Natural killer cell (primary cell): ENCODE measurements around the gene EYS. TPM values are rescaled to one million over a fixed set of nuclear protein-coding genes. Genes with fewer than 3 reads are reported as not detected.

Experiments
- ATAC-seq, 3 donors: fragments of 150-1000 bp in 2 of 3; fragments of 200-7000 bp in 1 of 3; cut with Tn5 transposase; 1 replicate in 1 of 3; 2 replicates in 2 of 3; pipeline ENCODE4 v1.10.0; 2021; ENCODE audit warnings: mild to moderate bottlenecking in 2 of 3, moderate library complexity in 2 of 3
- DNase-seq, 2 donors: peaks; one replicate each; pipeline versions ENCODE4 v3.0.0 to v3.0.0-alpha.2; 2013 to 2021; ENCODE audit warnings: mixed read lengths in 1 of 2
- H3K27ac ChIP-seq: one replicate; pipeline ENCODE4 v1.5.1; 2013; ENCODE audit warnings: mild to moderate bottlenecking, low read length
- H3K27me3 ChIP-seq: one replicate; pipeline ENCODE4 v1.6.1; 2013; ENCODE audit warnings: low read length; ENCODE audit not compliant: control insufficient read depth, insufficient read depth
- H3K36me3 ChIP-seq: one replicate; pipeline ENCODE4 v1.6.1; 2013; ENCODE audit warnings: low read length; ENCODE audit not compliant: control insufficient read depth, insufficient read depth
- H3K4me1 ChIP-seq: one replicate; pipeline ENCODE4 v1.6.1; 2013; ENCODE audit warnings: low read length; ENCODE audit not compliant: control insufficient read depth, insufficient read depth
- H3K4me3 ChIP-seq: one replicate; pipeline ENCODE4 v1.5.1; 2013; ENCODE audit warnings: low read length
- H3K9me3 ChIP-seq: one replicate; pipeline ENCODE4 v1.6.1; 2013; ENCODE audit warnings: low read length; ENCODE audit not compliant: control insufficient read depth, insufficient read depth
- H3K27ac Mint-ChIP-seq, 2 donors: one replicate each; pipeline ENCODE4 v1.8.0; 2022; ENCODE audit warnings: mild to moderate bottlenecking in 2 of 2, mixed read lengths in 2 of 2, moderate library complexity in 1 of 2
- H3K27me3 Mint-ChIP-seq, 2 donors: one replicate each; pipeline ENCODE4 v1.8.0; 2022; ENCODE audit warnings: low read depth in 2 of 2, mixed read lengths in 2 of 2
- H3K36me3 Mint-ChIP-seq: one replicate; pipeline ENCODE4 v1.8.0; 2022; ENCODE audit warnings: mixed read lengths
- H3K4me1 Mint-ChIP-seq, 2 donors: one replicate each; pipeline ENCODE4 v1.8.0; 2022; ENCODE audit warnings: mixed read lengths in 2 of 2
- H3K4me3 Mint-ChIP-seq: one replicate; pipeline ENCODE4 v1.8.0; 2022; ENCODE audit warnings: mild to moderate bottlenecking, moderate library complexity, mixed read lengths
- H3K9me3 Mint-ChIP-seq, 2 donors: one replicate each; pipeline ENCODE4 v1.8.0; 2022; ENCODE audit warnings: mixed read lengths in 2 of 2
- WGBS: methylation state at CpG from one replicate; pipeline ENCODE4 v1.1.7; 2013; ENCODE audit warnings: missing lambda C conversion rate; ENCODE audit not compliant: insufficient coverage; 5-methylcytosine and 5-hydroxymethylcytosine counted together
- intact Hi-C: fragments of 100-400 bp; cut with micrococcal nuclease; formaldehyde crosslinking; loops from one replicate; pipeline ENCODE4 v1.14.2; 2022
- total RNA-seq, 4 donors: library from RNA; stranded (reverse); fragments of 120-200 nt in 1 of 4; gene quantifications; one replicate each; pipeline versions ENCODE4 v1.2.3 to v1.2.4, GENCODE V29; 2013 to 2022
- TF ChIP-seq, protein P1 (sequence below): fragments of 200-600 bp; IDR thresholded peaks from one replicate; pipeline ENCODE4 v1.8.0; 2022; ENCODE audit warnings: antibody characterized with exemption

The EYS gene
- total RNA-seq, 3 donors from 2014 or later (not counting 1 experiment from before 2014, with no cell fraction given) = 0.55 TPM; not detected in 2

DNA sequence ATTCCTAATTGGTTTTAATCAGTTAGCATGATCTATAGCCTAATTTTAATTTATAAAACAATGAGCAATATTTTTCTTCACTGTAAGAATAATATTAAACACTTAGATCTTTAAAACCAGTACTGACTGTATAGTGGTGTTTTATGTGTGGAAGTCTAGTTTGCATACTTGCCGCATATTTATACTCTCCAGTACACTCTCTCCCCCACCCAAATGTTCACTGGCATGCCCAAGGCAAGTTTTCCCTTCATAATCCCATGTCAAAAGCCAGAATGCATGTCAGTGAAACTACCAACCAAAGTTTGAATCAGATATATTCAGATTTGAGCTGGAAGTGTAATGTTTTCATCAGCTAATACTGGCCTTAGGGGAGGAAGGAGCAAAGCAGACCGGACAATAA lies 1565.3 kb downstream of the EYS start:
- WGBS = 43% methylated on average over 1 of the region's 2 CpGs
- Histone ChIP-seq H3K4me3 (no peak overlapping the region), H3K9me3 (peaks cover 3% of the 10 kb centered on the region), H3K4me1 (no peaks in the 10 kb centered on the region), H3K27ac (no peak overlapping the region), H3K27me3 (no peaks in the 10 kb centered on the region), H3K36me3 (no peaks in the 10 kb centered on the region)
- TF ChIP-seq, protein P1, sequence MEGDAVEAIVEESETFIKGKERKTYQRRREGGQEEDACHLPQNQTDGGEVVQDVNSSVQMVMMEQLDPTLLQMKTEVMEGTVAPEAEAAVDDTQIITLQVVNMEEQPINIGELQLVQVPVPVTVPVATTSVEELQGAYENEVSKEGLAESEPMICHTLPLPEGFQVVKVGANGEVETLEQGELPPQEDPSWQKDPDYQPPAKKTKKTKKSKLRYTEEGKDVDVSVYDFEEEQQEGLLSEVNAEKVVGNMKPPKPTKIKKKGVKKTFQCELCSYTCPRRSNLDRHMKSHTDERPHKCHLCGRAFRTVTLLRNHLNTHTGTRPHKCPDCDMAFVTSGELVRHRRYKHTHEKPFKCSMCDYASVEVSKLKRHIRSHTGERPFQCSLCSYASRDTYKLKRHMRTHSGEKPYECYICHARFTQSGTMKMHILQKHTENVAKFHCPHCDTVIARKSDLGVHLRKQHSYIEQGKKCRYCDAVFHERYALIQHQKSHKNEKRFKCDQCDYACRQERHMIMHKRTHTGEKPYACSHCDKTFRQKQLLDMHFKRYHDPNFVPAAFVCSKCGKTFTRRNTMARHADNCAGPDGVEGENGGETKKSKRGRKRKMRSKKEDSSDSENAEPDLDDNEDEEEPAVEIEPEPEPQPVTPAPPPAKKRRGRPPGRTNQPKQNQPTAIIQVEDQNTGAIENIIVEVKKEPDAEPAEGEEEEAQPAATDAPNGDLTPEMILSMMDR = no peak
- intact Hi-C loops = no loop called here
- ATAC-seq (no peak), DNase-seq (no peak)
- no peaks in the 10 kb centered on the region for H3K27me3 Mint-ChIP-seq
- H3K27ac Mint-ChIP-seq = no peak overlapping the region
- H3K4me1 Mint-ChIP-seq = no peaks in the 10 kb centered on the region
- H3K36me3 Mint-ChIP-seq = no peaks in the 10 kb centered on the region
- peaks cover 21 to 23% of the 10 kb centered on the region in 2 donors for H3K9me3 Mint-ChIP-seq
- no peak overlapping the region for H3K4me3 Mint-ChIP-seq

DNA sequence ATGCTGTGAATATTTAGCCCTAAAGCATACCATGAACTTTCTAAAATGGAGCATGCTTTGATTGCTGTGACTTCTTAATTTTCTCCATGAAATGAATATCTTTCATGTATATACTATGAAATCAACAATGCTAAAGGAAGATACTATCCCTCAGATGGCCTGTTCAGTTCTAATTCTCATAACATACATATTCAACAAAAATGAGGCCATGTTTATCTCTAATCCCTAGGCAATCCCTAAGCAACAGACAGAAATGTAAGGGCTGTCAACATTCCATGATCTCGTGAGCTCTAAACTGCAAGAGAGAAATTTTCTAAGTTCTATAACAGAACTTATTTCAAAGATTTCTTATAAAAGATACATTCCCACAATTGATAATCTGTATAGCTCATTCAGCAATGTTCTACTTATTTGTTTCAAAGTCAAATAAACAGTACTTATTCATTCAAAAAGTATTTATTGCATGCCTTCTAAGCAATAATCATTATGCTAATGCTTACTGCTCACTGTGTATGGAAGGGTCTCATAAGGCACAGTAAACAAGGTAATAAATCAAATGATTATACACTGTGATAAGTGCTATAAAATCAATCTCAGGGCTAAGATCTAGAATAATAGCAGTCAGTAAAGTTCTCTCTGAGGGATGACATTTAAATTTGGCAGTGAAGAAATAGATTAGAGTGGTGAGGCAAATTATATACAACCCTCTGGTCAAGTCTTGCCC lies 1578.6 kb downstream of the EYS start:
- ATAC-seq = no peak
- Mint-ChIP-seq H3K9me3 (peaks cover 17% of the 10 kb centered on the region in 2 donors), H3K36me3 (no peaks in the 10 kb centered on the region), H3K4me3 (no peak overlapping the region), H3K27ac (no peak overlapping the region), H3K4me1 (no peaks in the 10 kb centered on the region), H3K27me3 (no peaks in the 10 kb centered on the region)
- H3K4me3 ChIP-seq = no peak overlapping the region
- no peaks in the 10 kb centered on the region for H3K36me3 ChIP-seq
- no peak for DNase-seq
- no peak overlapping the region for H3K27ac ChIP-seq
- no peaks in the 10 kb centered on the region for H3K27me3 ChIP-seq
- no peaks in the 10 kb centered on the region for H3K4me1 ChIP-seq
- intact Hi-C loops = no loop called here
- TF ChIP-seq, protein P1 = no peak
- 100% methylated on average over 1 of the region's 1 CpG for WGBS
- peaks cover 4% of the 10 kb centered on the region for H3K9me3 ChIP-seq

DNA sequence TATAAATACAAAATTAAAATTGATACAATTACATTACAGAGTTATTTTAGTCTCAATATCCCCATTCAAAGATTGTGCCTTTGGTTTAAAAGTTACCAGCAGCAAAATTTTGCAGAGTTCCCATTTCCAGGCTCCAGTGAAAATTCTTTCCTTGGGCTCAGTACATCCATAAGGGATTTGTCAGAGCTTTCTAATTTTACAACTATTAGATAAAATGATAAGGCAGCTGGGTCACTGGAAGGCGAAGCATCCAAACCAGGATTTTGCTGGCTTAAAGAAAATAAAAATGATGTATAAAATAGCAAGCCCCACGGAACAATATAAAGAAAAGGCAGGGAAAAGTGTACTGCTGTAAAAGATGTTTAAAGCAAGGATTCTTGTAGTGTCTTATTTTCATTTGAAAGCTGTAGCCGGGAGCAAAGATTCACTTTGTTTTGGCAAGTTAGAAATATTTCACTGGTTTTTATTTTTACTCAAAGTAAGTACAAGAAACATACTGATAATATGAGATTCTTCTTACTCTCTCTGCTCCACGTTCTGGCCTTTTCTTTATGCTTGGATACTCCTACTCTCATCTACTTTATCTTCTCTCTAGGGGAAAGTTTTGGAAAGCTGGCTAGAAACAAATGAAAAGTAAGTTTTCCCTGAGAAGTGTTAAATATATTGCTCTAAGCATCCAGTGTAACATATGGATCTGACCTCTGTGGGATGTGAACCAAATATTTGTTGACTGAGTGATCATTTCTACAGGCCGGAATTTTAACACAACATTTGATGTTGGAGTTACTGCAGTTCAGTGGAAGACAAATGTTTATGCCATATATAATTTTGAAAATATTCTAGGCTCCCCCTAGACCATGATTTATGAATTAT lies 1583.0 kb downstream of the EYS start:
- H3K27me3 Mint-ChIP-seq = no peaks in the 10 kb centered on the region
- no peak overlapping the region for H3K4me3 Mint-ChIP-seq
- H3K4me1 Mint-ChIP-seq = no peaks in the 10 kb centered on the region
- H3K9me3 ChIP-seq = no peaks in the 10 kb centered on the region
- TF ChIP-seq, protein P1 = no peak
- 96% methylated on average over 3 of the region's 5 CpGs for WGBS
- H3K4me3 ChIP-seq = no peak overlapping the region
- H3K27ac Mint-ChIP-seq = no peak overlapping the region
- ATAC-seq = no peak
- no peaks in the 10 kb centered on the region for H3K36me3 ChIP-seq
- H3K27ac ChIP-seq = no peak overlapping the region
- no peak for DNase-seq
- intact Hi-C loops = no loop called here
- H3K36me3 Mint-ChIP-seq = no peaks in the 10 kb centered on the region
- H3K4me1 ChIP-seq = no peaks in the 10 kb centered on the region
- peaks cover 14 to 16% of the 10 kb centered on the region in 2 donors for H3K9me3 Mint-ChIP-seq
- no peaks in the 10 kb centered on the region for H3K27me3 ChIP-seq
